NCI-H1694 treated with DMSO at 0.1 percent for 48 hours (cell line): ENCODE measurements around the gene ZDHHC3.
"Not testable (repeated sequence)": the region's sequence is repeated elsewhere in the genome, so short reads cannot be mapped to it uniquely, and the experiment has no call there.

ENCODE experiments used
- DNase-seq: peaks from one replicate; lab custom pipeline; 2025; lab: John Stamatoyannopoulos, UW

Gene ZDHHC3

GRCh38 chr3:44963571-44964325 lies 12.2 kb downstream of the ZDHHC3 start:
- DNase-seq, result no peak

- DNase-seq, result no peak
Measured at GRCh38 chr3:44962621-44963393, 13.2 kb downstream of the ZDHHC3 start.

DNA sequence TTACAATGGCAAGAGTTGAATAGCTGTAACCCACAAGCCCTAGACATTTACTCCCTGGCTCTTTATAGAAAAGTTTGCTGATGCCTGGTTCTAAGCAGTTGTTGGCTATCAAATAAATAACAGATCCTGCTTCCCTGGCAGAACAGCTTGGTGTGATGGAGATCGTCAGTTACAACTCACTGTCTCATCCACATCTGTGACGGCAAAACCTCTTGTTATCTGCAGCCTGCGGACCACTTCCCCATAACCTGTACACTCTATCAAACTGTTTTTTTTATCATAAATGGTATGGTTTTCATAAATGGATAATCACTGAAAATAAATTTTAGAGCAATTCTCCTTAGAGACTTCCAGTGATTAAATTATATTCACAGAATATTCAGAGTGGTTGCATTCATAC lies 14.1 kb downstream of the ZDHHC3 start:
- DNase-seq, result no peak

DNA sequence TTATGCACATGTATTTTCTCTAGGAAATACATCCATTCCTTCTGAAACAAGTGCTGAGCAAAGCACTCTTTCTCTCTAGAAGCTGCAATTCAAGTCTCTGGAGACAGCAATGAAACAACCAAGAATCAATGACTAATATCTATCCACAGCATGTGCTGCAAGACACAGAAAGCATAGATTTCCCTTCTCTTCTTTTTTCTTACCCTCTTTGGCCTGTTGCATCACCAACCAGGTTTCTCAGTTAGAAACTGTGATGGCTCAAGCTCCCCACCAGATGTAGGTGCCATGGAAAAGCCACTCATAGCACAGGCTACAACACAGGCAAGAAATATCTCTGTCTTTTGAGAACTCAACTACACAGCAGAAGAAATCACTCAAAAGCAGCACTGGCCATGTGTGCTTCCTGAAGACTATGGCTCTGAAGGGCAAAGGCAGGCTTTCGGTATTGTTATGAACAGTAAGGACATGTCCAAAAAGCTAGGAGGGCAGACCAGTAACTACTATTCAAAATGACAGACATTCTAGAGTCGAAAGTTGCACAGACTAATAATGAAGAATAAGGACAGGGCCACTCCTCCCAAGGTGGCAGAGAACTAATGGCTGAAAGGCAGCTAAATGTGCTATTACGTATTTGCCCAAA lies 15.5 kb downstream of the ZDHHC3 start:
- no peak for DNase-seq

DNA sequence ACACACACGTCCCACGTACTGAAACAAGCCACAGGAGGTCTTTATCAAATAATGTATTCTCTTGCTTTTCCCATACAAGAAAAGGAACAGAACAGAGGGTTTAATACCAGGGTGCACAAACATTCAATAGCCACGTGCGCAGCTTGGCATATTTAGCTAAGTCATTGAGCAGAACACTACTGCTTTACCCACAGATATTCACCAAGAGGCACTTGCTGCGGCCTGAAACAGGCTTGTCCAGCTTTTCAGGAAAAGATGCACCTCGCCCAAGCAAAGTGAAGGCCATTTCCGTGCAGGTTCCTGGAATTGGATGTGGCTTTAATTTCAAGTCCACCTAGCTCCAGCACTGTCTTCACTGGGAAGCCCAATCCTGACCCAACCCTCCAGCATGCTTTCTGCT lies 17.6 kb downstream of the ZDHHC3 start:
- no peak for DNase-seq

GRCh38 chr3:44957986-44958385 lies 18.0 kb downstream of the ZDHHC3 start:
- DNase-seq, result no peak

GRCh38 chr3:44955917-44956316 lies 20.1 kb downstream of the ZDHHC3 start:
- DNase-seq, result no peak

DNA sequence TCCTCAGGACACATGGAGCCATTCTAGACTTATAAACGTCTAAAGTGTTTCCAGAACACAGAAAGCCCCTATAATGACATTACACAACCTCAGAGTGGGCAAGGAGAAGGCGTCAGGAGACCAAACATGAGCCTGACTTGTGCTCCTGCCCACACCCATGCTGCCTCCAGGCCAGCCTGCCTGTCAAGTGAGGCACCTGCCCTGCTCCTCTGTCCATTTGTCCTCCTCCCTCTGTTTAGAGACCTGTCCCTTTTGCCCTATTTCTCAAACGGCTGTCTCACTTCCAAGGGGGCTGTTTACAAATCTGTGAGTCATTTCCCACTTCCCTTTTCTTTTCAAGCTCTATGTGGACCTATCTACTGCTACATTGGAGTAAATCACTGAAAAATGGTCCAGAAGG lies 21.0 kb downstream of the ZDHHC3 start:
- DNase-seq, result no peak

GRCh38 chr3:44954304-44954703 lies 21.7 kb downstream of the ZDHHC3 start:
- DNase-seq, result no peak

GRCh38 chr3:44952689-44953088 lies 23.3 kb downstream of the ZDHHC3 start:
- no peak for DNase-seq

- DNase-seq, result no peak
Measured at GRCh38 chr3:44950275-44950734, 25.7 kb downstream of the ZDHHC3 start.

- DNase-seq, result not testable (repeated sequence)
Measured at GRCh38 chr3:44949770-44950169, 26.2 kb downstream of the ZDHHC3 start.

- no peak for DNase-seq
Measured at GRCh38 chr3:44948239-44948638, 27.7 kb downstream of the ZDHHC3 start.

DNA sequence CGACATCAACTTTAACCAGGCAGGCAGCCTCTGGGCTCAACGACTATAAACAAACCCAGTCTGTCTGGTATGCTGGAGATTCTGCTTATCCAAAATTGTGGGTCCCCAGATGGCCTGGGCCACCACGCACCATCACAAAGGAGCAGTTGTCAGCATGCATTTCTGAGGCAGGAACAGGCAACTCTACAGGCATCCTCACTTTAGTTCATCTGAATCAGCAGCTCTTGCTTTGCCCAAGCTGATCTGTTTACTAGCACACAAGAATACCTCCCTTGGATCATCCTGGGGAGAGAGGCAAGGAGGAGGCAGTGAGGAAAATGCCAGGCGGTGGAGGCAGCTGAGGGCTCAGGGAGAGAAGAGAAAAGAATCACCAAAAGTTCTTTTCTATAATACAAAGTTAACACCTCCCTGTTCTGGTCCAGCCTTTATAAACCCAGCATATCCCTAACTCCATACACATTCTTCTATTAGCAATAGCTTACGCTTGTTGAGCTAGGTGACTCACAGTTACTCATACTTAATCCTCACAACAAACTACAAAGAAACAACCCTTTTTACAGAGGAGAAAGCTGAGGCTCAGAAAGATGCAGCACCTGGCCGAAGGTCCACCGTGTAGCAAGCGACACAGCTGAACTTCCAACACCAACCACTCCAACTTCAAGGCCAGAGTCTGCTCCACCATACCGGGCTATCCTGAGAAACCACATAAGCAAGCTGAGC lies 33.6 kb downstream of the ZDHHC3 start:
- no peak for DNase-seq

- DNase-seq, result no peak
Measured at GRCh38 chr3:44939581-44940036, 36.4 kb downstream of the ZDHHC3 start.

DNA sequence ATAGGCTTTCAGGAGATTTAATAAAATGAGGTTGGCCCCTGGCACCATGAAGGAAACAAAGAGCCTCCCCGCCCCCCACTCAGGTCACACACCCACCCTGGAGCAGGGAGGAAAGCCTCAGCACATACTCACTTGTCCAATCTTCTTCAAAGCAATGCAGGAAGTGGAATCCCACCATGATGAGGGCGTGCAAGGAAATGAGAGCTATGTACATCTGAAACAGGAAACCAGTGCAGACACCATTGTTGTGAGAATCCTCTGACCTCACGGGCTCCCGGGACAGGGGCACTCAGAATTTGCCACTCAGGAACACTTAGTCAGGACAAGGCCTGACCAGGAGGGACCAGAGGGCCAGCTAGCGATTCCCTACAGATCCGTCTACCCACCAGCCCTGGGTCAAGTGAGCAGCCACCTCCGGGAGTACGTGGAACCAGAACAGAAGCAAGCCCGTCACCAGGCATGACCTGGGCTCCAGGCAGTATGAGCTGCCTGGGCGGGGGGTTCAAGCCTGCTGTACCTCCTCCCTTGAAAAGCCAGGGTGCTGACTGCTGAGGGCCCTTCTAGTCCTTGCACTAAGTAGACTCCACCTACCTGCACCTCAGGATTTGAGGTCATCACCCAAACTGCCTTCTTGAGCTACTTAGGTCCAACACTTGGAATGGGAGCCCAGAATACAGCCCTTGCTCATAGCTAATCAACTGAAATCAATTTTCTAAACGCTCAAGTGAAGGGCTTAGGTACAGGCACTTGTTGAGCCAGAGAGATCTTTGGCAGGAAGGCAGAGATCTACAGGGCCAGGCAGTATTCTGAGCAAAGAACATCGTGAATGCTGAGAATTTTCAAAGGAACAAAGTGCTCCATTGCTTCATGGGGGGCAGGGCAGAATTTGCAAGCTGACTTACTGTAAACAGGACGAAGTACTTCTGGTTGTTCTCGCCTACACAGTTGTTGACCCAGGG lies 42.7 kb downstream of the ZDHHC3 start:
- no peak for DNase-seq

DNA sequence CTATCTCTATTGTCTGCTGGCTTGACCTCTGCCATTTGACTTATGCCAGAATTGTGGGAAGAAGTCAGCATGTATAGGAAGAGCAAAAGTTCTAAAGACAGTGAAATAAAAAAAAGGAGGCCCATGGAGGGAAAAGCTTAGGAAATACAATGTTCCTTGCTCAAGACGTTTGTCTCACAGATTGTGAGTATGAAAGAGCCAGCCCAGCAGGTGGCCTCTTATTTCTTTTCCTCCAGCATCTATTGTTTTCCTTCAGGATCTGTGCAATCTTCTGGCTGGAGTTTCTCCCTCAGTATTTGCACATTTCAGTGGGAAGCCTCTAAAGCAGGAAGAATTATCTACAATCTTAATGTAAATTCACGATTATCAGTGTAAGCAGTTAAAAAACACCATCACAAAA lies 43.7 kb downstream of the ZDHHC3 start:
- DNase-seq, result no peak

GRCh38 chr3:44931791-44932190 lies 44.2 kb downstream of the ZDHHC3 start:
- no peak for DNase-seq

DNA sequence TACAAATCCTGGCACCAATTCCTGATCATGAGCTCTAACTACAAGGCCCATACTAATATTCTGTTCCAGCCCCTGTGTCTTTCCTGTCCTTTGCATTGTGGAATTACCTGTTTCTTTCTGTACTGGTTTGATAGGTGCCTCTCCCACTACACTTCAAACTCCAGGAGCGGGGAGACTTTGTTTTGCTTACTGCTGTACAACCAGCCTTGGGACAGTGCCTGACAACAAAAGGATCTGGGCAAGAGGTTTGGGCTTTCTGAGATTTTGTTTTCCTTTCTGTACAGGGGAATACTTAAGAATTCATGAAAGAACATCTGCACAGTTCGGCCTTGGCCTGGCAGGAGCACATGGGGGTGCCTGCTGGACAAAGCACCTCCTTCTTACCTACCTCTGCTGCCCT lies 45.1 kb downstream of the ZDHHC3 start:
- DNase-seq, result no peak

GRCh38 chr3:44929782-44930181 lies 46.2 kb downstream of the ZDHHC3 start:
- no peak for DNase-seq

GRCh38 chr3:44927371-44927770 lies 48.6 kb downstream of the ZDHHC3 start:
- DNase-seq, result no peak
